DMS153 (cell line): ENCODE data around the gene HS6ST3.
A peak's percentile ranks its signal among the peaks of the same experiment; 100 is the strongest.

Experiments
- DNase-seq: peaks from one replicate; lab custom pipeline; 2025; lab: John Stamatoyannopoulos, UW

HS6ST3 gene

GRCh38 chr13:96835546-96835945, 745.6 kb downstream of the HS6ST3 start:
- DNase-seq: peak; percentile 23

GRCh38 chr13:96836733-96837132, 746.8 kb downstream of the HS6ST3 start:
- DNase-seq: no peak

- DNase-seq: no peak
Observed at GRCh38 chr13:96837809-96838208, 747.9 kb downstream of the HS6ST3 start.

- DNase-seq: no peak
Observed at GRCh38 chr13:96844195-96844594, 754.3 kb downstream of the HS6ST3 start.

GRCh38 chr13:96844616-96845015, 754.7 kb downstream of the HS6ST3 start:
- DNase-seq: no peak

- no peak for DNase-seq
Observed at GRCh38 chr13:96848286-96848685, 758.4 kb downstream of the HS6ST3 start.

- DNase-seq: no peak
Observed at GRCh38 chr13:96849091-96849490, 759.2 kb downstream of the HS6ST3 start.

GRCh38 chr13:96850538-96851145, 760.7 kb downstream of the HS6ST3 start:
- no peak for DNase-seq

GRCh38 chr13:96851856-96852445, 762.0 kb downstream of the HS6ST3 start:
- DNase-seq: no peak

GRCh38 chr13:96858133-96858826, 768.4 kb downstream of the HS6ST3 start:
- DNase-seq: no peak

GRCh38 chr13:96860882-96861281, 771.0 kb downstream of the HS6ST3 start:
- DNase-seq: no peak

- no peak for DNase-seq
Observed at GRCh38 chr13:96862093-96862492, 772.2 kb downstream of the HS6ST3 start.

GRCh38 chr13:96862999-96863398, 773.1 kb downstream of the HS6ST3 start:
- no peak for DNase-seq

GRCh38 chr13:96871469-96871868, 781.6 kb downstream of the HS6ST3 start:
- peak; percentile 82 for DNase-seq

GRCh38 chr13:96880419-96880818, 790.5 kb downstream of the HS6ST3 start:
- no peak for DNase-seq
